B cell (primary cell): ENCODE results near the gene GUCY2D. TPM values are rescaled to one million over a fixed set of nuclear protein-coding genes. Genes with fewer than 3 reads are reported as not detected.

Source experiments
- ATAC-seq: fragments of 200-7000 bp; cut with Tn5 transposase; one replicate; pipeline ENCODE4 v1.10.0; 2021; ENCODE audit warnings: low read depth, mild to moderate bottlenecking, moderate number of reproducible peaks, moderate library complexity
- CTCF ChIA-PET: fragments of 350-600 bp; sonication (Branson Sonifier 250); formaldehyde crosslinking; loops from one replicate; lab custom pipeline; 2021; ENCODE audit warnings: antibody characterized with exemption, inconsistent platforms; lab: Charles Lee
- POLR2A ChIA-PET: fragments of 350-600 bp; sonication (Branson Sonifier 250); formaldehyde crosslinking; loops from one replicate; lab custom pipeline; 2021; ENCODE audit warnings: antibody characterized with exemption; lab: Charles Lee
- DNase-seq: peaks from one replicate; pipeline ENCODE4 v3.0.0; 2013
- H2AFZ ChIP-seq: 2 replicates; pipeline ENCODE4 v1.6.1; 2012; ENCODE audit warnings: mild to moderate bottlenecking, low read depth, low read length; ENCODE audit not compliant: insufficient read depth, poor library complexity, severe bottlenecking
- H3K27ac ChIP-seq, 2 donors: 1 replicate in 1 of 2; 2 replicates in 1 of 2; pipeline ENCODE4 v1.5.1; 2012 to 2013; ENCODE audit warnings: low read length in 2 of 2, mild to moderate bottlenecking in 2 of 2, moderate library complexity in 1 of 2
- H3K27me3 ChIP-seq, 4 experiments: fragments of 200-600 bp in 1 of 4; sonication (generic) in 1 of 4; replicated peaks in 1 of 4; 1 replicate in 2 of 4; 2 replicates in 2 of 4; pipeline versions ENCODE4 v1.6.1 to v1.7.0; 2013 to 2016; ENCODE audit warnings: low read length in 3 of 4, mild to moderate bottlenecking in 2 of 4, mixed read lengths in 1 of 4, moderate library complexity in 1 of 4; ENCODE audit not compliant: insufficient read depth in 4 of 4, control insufficient read depth in 3 of 4; ENCODE audit errors: control extremely low read depth in 1 of 4
- H3K36me3 ChIP-seq, 2 experiments: replicated peaks in 1 of 2; 1 replicate in 1 of 2; 2 replicates in 1 of 2; pipeline versions ENCODE4 v1.6.1 to v1.7.1; 2013; ENCODE audit warnings: low read length in 1 of 2; ENCODE audit not compliant: insufficient read depth in 2 of 2, control insufficient read depth in 1 of 2; ENCODE audit errors: control extremely low read depth in 1 of 2, extremely low read depth in 1 of 2
- H3K4me1 ChIP-seq, 2 donors: fragments of 200-600 bp in 1 of 2; sonication (generic) in 1 of 2; 1 replicate in 1 of 2; 2 replicates in 1 of 2; pipeline versions ENCODE4 v1.5.1 to v1.6.1; 2013 to 2017; ENCODE audit warnings: low read length in 2 of 2; ENCODE audit not compliant: control insufficient read depth in 2 of 2, insufficient read depth in 2 of 2
- H3K4me2 ChIP-seq: replicated peaks from 2 replicates; pipeline ENCODE3; 2012; ENCODE audit warnings: mild to moderate bottlenecking, low read depth, low read length; ENCODE audit not compliant: poor library complexity, severe bottlenecking
- H3K4me3 ChIP-seq, 5 experiments: fragments of 200-600 bp in 1 of 5; sonication (generic) in 1 of 5; 1 replicate in 3 of 5; 2 replicates in 2 of 5; pipeline versions ENCODE4 v1.5.1 to v1.7.0; 2011 to 2016; ENCODE audit warnings: low read length in 4 of 5, mild to moderate bottlenecking in 4 of 5, low read depth in 2 of 5, control low read depth in 1 of 5, moderate library complexity in 1 of 5; ENCODE audit not compliant: insufficient read depth in 1 of 5; ENCODE audit errors: control extremely low read depth in 1 of 5, extremely low read depth in 1 of 5
- H3K79me2 ChIP-seq: fragments of 200-600 bp; sonication (generic); one replicate; pipeline ENCODE4 v1.6.0; 2016; ENCODE audit warnings: low read length; ENCODE audit not compliant: control insufficient read depth, insufficient read depth
- H3K9ac ChIP-seq: fragments of 200-600 bp; sonication (generic); 2 replicates; pipeline ENCODE4 v1.6.1; 2017; ENCODE audit warnings: mild to moderate bottlenecking, low read length, moderate library complexity
- H3K9me3 ChIP-seq, 3 donors: one replicate each; pipeline versions ENCODE4 v1.6.1 to v1.7.1; 2013; ENCODE audit warnings: low read length in 2 of 3; ENCODE audit not compliant: control insufficient read depth in 2 of 3, insufficient read depth in 1 of 3; ENCODE audit errors: control extremely low read depth in 1 of 3
- H4K20me1 ChIP-seq: 2 replicates; pipeline ENCODE4 v1.6.0; 2012; ENCODE audit warnings: mild to moderate bottlenecking, low read length; ENCODE audit not compliant: insufficient read depth, control insufficient read depth, poor library complexity, severe bottlenecking
- H3K27ac Mint-ChIP-seq: one replicate; pipeline ENCODE4 v1.8.0; 2021; ENCODE audit warnings: mixed read lengths
- H3K27me3 Mint-ChIP-seq: one replicate; pipeline ENCODE4 v1.8.0; 2021; ENCODE audit warnings: mixed read lengths
- H3K4me1 Mint-ChIP-seq: one replicate; pipeline ENCODE4 v1.8.0; 2021; ENCODE audit warnings: mixed read lengths
- H3K4me3 Mint-ChIP-seq: one replicate; pipeline ENCODE4 v1.8.0; 2021; ENCODE audit warnings: mixed read lengths
- H3K9me3 Mint-ChIP-seq: one replicate; pipeline ENCODE4 v1.8.0; 2022; ENCODE audit warnings: mixed read lengths; ENCODE audit not compliant: insufficient read depth
- CTCF ChIP-seq: fragments of 200-600 bp; IDR thresholded peaks from one replicate; pipeline ENCODE4 v1.8.0; 2022; ENCODE audit warnings: antibody characterized with exemption, mild to moderate bottlenecking
- EZH2 ChIP-seq: IDR thresholded peaks from 2 replicates; pipeline ENCODE4 v1.6.1; 2012; ENCODE audit warnings: borderline replicate concordance, low read depth, mild to moderate bottlenecking, moderate library complexity, low read length; ENCODE audit not compliant: insufficient read depth, poor library complexity, severe bottlenecking
- WGBS: methylation state at CpG from one replicate; pipeline ENCODE4 v1.1.5; 2013; ENCODE audit warnings: missing lambda C conversion rate; ENCODE audit not compliant: insufficient coverage; 5-methylcytosine and 5-hydroxymethylcytosine counted together
- intact Hi-C: fragments of 100-400 bp; cut with micrococcal nuclease; formaldehyde crosslinking; loops from one replicate; pipeline ENCODE4 v1.10.0; 2022
- polyA plus RNA-seq: library from polyadenylated mRNA; depleted of rRNA; stranded (reverse); fragments of >200 nt; gene quantifications from 2 replicates; pipeline ENCODE4 v1.2.3, GENCODE V29; 2012
- total RNA-seq, 2 donors: library from RNA; stranded (reverse); fragments of 120-200 nt in 1 of 2; gene quantifications; 1 replicate in 1 of 2; 2 replicates in 1 of 2; pipeline versions ENCODE4 v1.2.3 to v1.2.4, GENCODE V29; 2013 to 2022

The GUCY2D gene
- total and polyA plus RNA-seq, 2 donors (not counting 1 experiment from before 2014, with no cell fraction given): not detected

- Mint-ChIP-seq H3K4me3 (no peak overlapping the region), H3K27me3 (peaks cover 45% of the 10 kb centered on the region), H3K9me3 (no peaks in the 10 kb centered on the region), H3K27ac (no peak overlapping the region), H3K4me1 (peaks cover 25% of the 10 kb centered on the region)
- Histone ChIP-seq H3K9ac (no peak overlapping the region), H2AFZ (no peak overlapping the region), H3K79me2 (no peaks in the 10 kb centered on the region), H4K20me1 (no peaks in the 10 kb centered on the region), H3K27ac (no peak overlapping the region), H3K36me3 (no peaks in the 10 kb centered on the region), H3K27me3 (peaks cover 0 to 51% (median 16%) of the 10 kb centered on the region in 4 experiments), H3K4me1 (peaks cover 27 to 28% of the 10 kb centered on the region in 2 donors), H3K4me2 (peak overlapping the region; percentile 35), H3K4me3 (no peak overlapping the region), H3K9me3 (peaks cover 0 to 5% (median 0%) of the 10 kb centered on the region in 3 donors)
- DNase-seq (no peak), ATAC-seq (no peak)
- WGBS: 91% methylated on average over 11 of the region's 12 CpGs
- no peak for TF ChIP-seq EZH2
- no peak for TF ChIP-seq CTCF
- POLR2A ChIA-PET: no interaction called here
- intact Hi-C loops: no loop called here
- CTCF ChIA-PET: interaction anchor here (1.0 to 1.7 kb wide), 4 partner anchors 23 to 152 kb away, joined by 3 to 4 read pairs (median 4); no protein-coding TSS in a partner anchor
Observed at GRCh38 chr17:8013731-8014557, 11.5 kb downstream of the GUCY2D start.

GRCh38 chr17:8014558-8014850 is 12.1 kb downstream of the GUCY2D start:
- H3K27me3 Mint-ChIP-seq: peaks cover 50% of the 10 kb centered on the region
- H4K20me1 ChIP-seq: no peaks in the 10 kb centered on the region
- H3K9ac ChIP-seq: no peak overlapping the region
- H3K4me1 Mint-ChIP-seq: peaks cover 25% of the 10 kb centered on the region
- CTCF ChIA-PET: interaction anchor here (1.7 kb wide), 1 partner anchor 43 kb away, joined by 4 read pairs; no protein-coding TSS in a partner anchor
- H3K79me2 ChIP-seq: no peaks in the 10 kb centered on the region
- no peak overlapping the region for H3K4me3 ChIP-seq
- H3K36me3 ChIP-seq: no peaks in the 10 kb centered on the region
- intact Hi-C loops: no loop called here
- no peak overlapping the region for H3K27ac ChIP-seq
- H3K9me3 Mint-ChIP-seq: no peaks in the 10 kb centered on the region
- no peak overlapping the region for H2AFZ ChIP-seq
- H3K9me3 ChIP-seq: peaks cover 0 to 5% (median 0%) of the 10 kb centered on the region in 3 donors
- no peak overlapping the region for H3K27ac Mint-ChIP-seq
- H3K4me3 Mint-ChIP-seq: no peak overlapping the region
- WGBS: 96% methylated on average over 8 of the region's 9 CpGs
- ATAC-seq (no peak), DNase-seq (no peak)
- TF ChIP-seq CTCF: no peak
- no peak for TF ChIP-seq EZH2
- H3K4me2 ChIP-seq: no peak overlapping the region
- peaks cover 27 to 28% of the 10 kb centered on the region in 2 donors for H3K4me1 ChIP-seq
- POLR2A ChIA-PET: no interaction called here
- peaks cover 0 to 56% (median 19%) of the 10 kb centered on the region in 4 experiments for H3K27me3 ChIP-seq
